ENCODE results near the gene ADAM15. TPM values are rescaled to one million over a fixed set of nuclear protein-coding genes. Genes with fewer than 3 reads are reported as not detected.

The ADAM15 gene
- total RNA-seq, 1 donor from 2014 or later, result 68.3 TPM

GRCh38 chr1:155107309-155108264 lies 56.5 kb downstream of the ADAM15 start:
- H3K4me3 ChIP-seq (ENCODE audit: insufficient read depth, low read depth, low read length), result no peak overlapping the region
- no peak for DNase-seq (ENCODE audit: low read depth)
- H4K20me1 ChIP-seq (ENCODE audit: insufficient read depth, low read length), result no peaks in the 10 kb centered on the region
- Mint-ChIP-seq H3K27me3 (ENCODE audit: low read depth, unreplicated experiment) (peaks cover 30% of the 10 kb centered on the region), H3K4me1 (ENCODE audit: low read depth, unreplicated experiment) (no peaks in the 10 kb centered on the region), H3K27ac (ENCODE audit: unreplicated experiment) (no peak overlapping the region), H3K9me3 (ENCODE audit: unreplicated experiment) (peaks cover 2% of the 10 kb centered on the region), H3K4me3 (ENCODE audit: unreplicated experiment) (no peak overlapping the region), H3K36me3 (ENCODE audit: low read depth, unreplicated experiment) (peaks cover 1% of the 10 kb centered on the region)
- no peaks in the 10 kb centered on the region for H3K9me3 ChIP-seq (ENCODE audit: insufficient read depth, low read depth, low read length)
- no peaks in the 10 kb centered on the region for H3K36me3 ChIP-seq (ENCODE audit: insufficient read depth, low read length)
- H3K27ac ChIP-seq (ENCODE audit: low read depth, low read length), result no peak overlapping the region
- H3K4me1 ChIP-seq (ENCODE audit: insufficient read depth, low read length), result no peaks in the 10 kb centered on the region
- H3K4me2 ChIP-seq (ENCODE audit: low read length), result no peak overlapping the region
- H3K27me3 ChIP-seq (ENCODE audit: insufficient read depth, low read length), result peaks cover 9% of the 10 kb centered on the region
- no peak overlapping the region for H3K9ac ChIP-seq (ENCODE audit: low read length)
- no peak overlapping the region for H2AFZ ChIP-seq (ENCODE audit: low read depth, low read length)
- H3K79me2 ChIP-seq (ENCODE audit: insufficient read depth, low read length), result no peaks in the 10 kb centered on the region
- TF ChIP-seq CTCF (IDR thresholded peaks at IDR 0.05; ENCODE audit: insufficient read depth, low read depth, low read length) (no peak), EZH2 (IDR thresholded peaks at IDR 0.05; ENCODE audit: insufficient read depth, low read length) (no peak)
- no peak for FAIRE-seq

- H4K20me1 ChIP-seq (ENCODE audit: insufficient read depth, low read length), result no peaks in the 10 kb centered on the region
- Mint-ChIP-seq H3K27me3 (ENCODE audit: low read depth, unreplicated experiment) (peaks cover 30% of the 10 kb centered on the region), H3K9me3 (ENCODE audit: unreplicated experiment) (peaks cover 2% of the 10 kb centered on the region), H3K4me1 (ENCODE audit: low read depth, unreplicated experiment) (no peaks in the 10 kb centered on the region), H3K4me3 (ENCODE audit: unreplicated experiment) (no peak overlapping the region), H3K36me3 (ENCODE audit: low read depth, unreplicated experiment) (peaks cover 1% of the 10 kb centered on the region), H3K27ac (ENCODE audit: unreplicated experiment) (no peak overlapping the region)
- no peak overlapping the region for H3K27ac ChIP-seq (ENCODE audit: low read depth, low read length)
- H3K27me3 ChIP-seq (ENCODE audit: insufficient read depth, low read length), result peaks cover 9% of the 10 kb centered on the region
- no peaks in the 10 kb centered on the region for H3K79me2 ChIP-seq (ENCODE audit: insufficient read depth, low read length)
- no peaks in the 10 kb centered on the region for H3K36me3 ChIP-seq (ENCODE audit: insufficient read depth, low read length)
- H3K9me3 ChIP-seq (ENCODE audit: insufficient read depth, low read depth, low read length), result no peaks in the 10 kb centered on the region
- no peak overlapping the region for H3K4me3 ChIP-seq (ENCODE audit: insufficient read depth, low read depth, low read length)
- H3K4me2 ChIP-seq (ENCODE audit: low read length), result no peak overlapping the region
- no peak overlapping the region for H3K9ac ChIP-seq (ENCODE audit: low read length)
- FAIRE-seq (no peak), DNase-seq (ENCODE audit: low read depth) (no peak)
- TF ChIP-seq EZH2 (IDR thresholded peaks at IDR 0.05; ENCODE audit: insufficient read depth, low read length) (no peak), CTCF (IDR thresholded peaks at IDR 0.05; ENCODE audit: insufficient read depth, low read depth, low read length) (no peak)
- H3K4me1 ChIP-seq (ENCODE audit: insufficient read depth, low read length), result no peaks in the 10 kb centered on the region
- H2AFZ ChIP-seq (ENCODE audit: low read depth, low read length), result no peak overlapping the region
Measured at GRCh38 chr1:155108296-155108695, 57.2 kb downstream of the ADAM15 start.

GRCh38 chr1:155110381-155110780 lies 59.3 kb downstream of the ADAM15 start:
- Mint-ChIP-seq H3K27me3 (ENCODE audit: low read depth, unreplicated experiment) (peaks cover 31% of the 10 kb centered on the region), H3K4me1 (ENCODE audit: low read depth, unreplicated experiment) (no peaks in the 10 kb centered on the region), H3K27ac (ENCODE audit: unreplicated experiment) (no peak overlapping the region), H3K4me3 (ENCODE audit: unreplicated experiment) (no peak overlapping the region), H3K36me3 (ENCODE audit: low read depth, unreplicated experiment) (peaks cover 1% of the 10 kb centered on the region), H3K9me3 (ENCODE audit: unreplicated experiment) (peaks cover 2% of the 10 kb centered on the region)
- Histone ChIP-seq H3K9me3 (ENCODE audit: insufficient read depth, low read depth, low read length) (no peaks in the 10 kb centered on the region), H3K36me3 (ENCODE audit: insufficient read depth, low read length) (no peaks in the 10 kb centered on the region), H3K27me3 (ENCODE audit: insufficient read depth, low read length) (peaks cover 11% of the 10 kb centered on the region), H3K4me3 (ENCODE audit: insufficient read depth, low read depth, low read length) (no peak overlapping the region), H3K79me2 (ENCODE audit: insufficient read depth, low read length) (no peaks in the 10 kb centered on the region), H2AFZ (ENCODE audit: low read depth, low read length) (no peak overlapping the region), H3K9ac (ENCODE audit: low read length) (no peak overlapping the region), H4K20me1 (ENCODE audit: insufficient read depth, low read length) (no peaks in the 10 kb centered on the region), H3K4me2 (ENCODE audit: low read length) (no peak overlapping the region), H3K27ac (ENCODE audit: low read depth, low read length) (no peak overlapping the region), H3K4me1 (ENCODE audit: insufficient read depth, low read length) (no peaks in the 10 kb centered on the region)
- no peak for TF ChIP-seq CTCF (IDR thresholded peaks at IDR 0.05; ENCODE audit: insufficient read depth, low read depth, low read length)
- no peak for TF ChIP-seq EZH2 (IDR thresholded peaks at IDR 0.05; ENCODE audit: insufficient read depth, low read length)
- no peak for DNase-seq (ENCODE audit: low read depth)
- no peak for FAIRE-seq

Data from astrocyte (in vitro differentiated cells and primary cell).